ENCODE results near the gene DRG2. TPM values are rescaled to one million over a fixed set of nuclear protein-coding genes. Genes with fewer than 3 reads are reported as not detected.

DRG2 gene
- polyA plus RNA-seq, 1 donor from 2014 or later, result 40.6 TPM

DNA sequence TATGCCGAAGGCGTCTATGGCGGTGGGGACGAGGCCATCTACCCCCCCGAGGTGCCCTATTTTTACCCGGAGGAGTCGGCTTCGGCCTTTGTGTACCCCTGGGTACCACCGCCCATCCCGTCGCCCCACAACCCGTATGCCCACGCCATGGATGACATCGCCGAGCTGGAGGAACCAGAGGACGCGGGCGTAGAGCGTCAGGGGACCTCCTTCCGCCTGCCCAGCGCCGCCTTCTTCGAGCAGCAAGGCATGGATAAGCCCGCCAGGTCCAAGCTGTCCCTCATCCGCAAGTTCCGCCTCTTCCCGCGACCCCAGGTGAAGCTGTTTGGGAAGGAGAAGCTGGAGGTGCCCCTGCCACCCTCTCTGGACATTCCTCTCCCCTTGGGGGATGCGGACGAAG is 32.2 kb downstream of the DRG2 start:
- H4K20me1 ChIP-seq (ENCODE audit: insufficient read depth), result no peaks in the 10 kb centered on the region

GRCh38 chr17:18120461-18121017 is 32.8 kb downstream of the DRG2 start:
- H3K9ac ChIP-seq (ENCODE audit: low read length), result no peak overlapping the region
- H3K4me3 ChIP-seq (ENCODE audit: low read length), result no peak overlapping the region
- TF ChIP-seq REST (IDR thresholded peaks at IDR 0.05; ENCODE audit: borderline replicate concordance) (no peak), SMC3 (conservative IDR thresholded peaks at IDR 0.05; ENCODE audit: poor library complexity) (no peak), RAD21 (conservative IDR thresholded peaks at IDR 0.05) (no peak), EZH2 (IDR thresholded peaks at IDR 0.05; ENCODE audit: borderline replicate concordance, insufficient read depth, low read length, poor library complexity, severe bottlenecking) (no peak), POLR2AphosphoS5 (IDR thresholded peaks at IDR 0.05) (no peak), MXI1 (conservative IDR thresholded peaks at IDR 0.05; ENCODE audit: poor library complexity, severe bottlenecking) (no peak), EP300 (conservative IDR thresholded peaks at IDR 0.05; ENCODE audit: poor library complexity, severe bottlenecking) (no peak), TAF1 (IDR thresholded peaks at IDR 0.05; ENCODE audit: low read depth) (no peak)

More for the DNA sequence above, 32.2 kb downstream of the DRG2 start:
- Histone ChIP-seq H3K36me3 (ENCODE audit: insufficient read depth, low read length) (no peaks in the 10 kb centered on the region), H3K4me3 (ENCODE audit: low read length) (no peak overlapping the region), H3F3A (ENCODE audit: insufficient read depth, low read length, poor library complexity, severe bottlenecking) (no peaks in the 10 kb centered on the region), H3K27me3 (ENCODE audit: insufficient read depth, low read depth, low read length) (no peaks in the 10 kb centered on the region), H3K4me2 (ENCODE audit: low read length) (no peak overlapping the region), H3K27ac (ENCODE audit: low read length) (no peak overlapping the region), H2AFZ (ENCODE audit: low read depth, low read length) (no peak overlapping the region), H3K9ac (ENCODE audit: low read length) (no peak overlapping the region), H3K79me2 (replicated peaks; ENCODE audit: insufficient read depth, low read length) (no peaks in the 10 kb centered on the region), H3K9me3 (ENCODE audit: low read length) (peaks cover 6% of the 10 kb centered on the region), H3K9me2 (ENCODE audit: insufficient read depth, low read length) (no peaks in the 10 kb centered on the region)
- TF ChIP-seq TAF1 (IDR thresholded peaks at IDR 0.05; ENCODE audit: low read depth) (no peak), MXI1 (conservative IDR thresholded peaks at IDR 0.05; ENCODE audit: poor library complexity, severe bottlenecking) (no peak), REST (IDR thresholded peaks at IDR 0.05; ENCODE audit: borderline replicate concordance) (no peak), EP300 (conservative IDR thresholded peaks at IDR 0.05; ENCODE audit: poor library complexity, severe bottlenecking) (no peak), RAD21 (conservative IDR thresholded peaks at IDR 0.05) (no peak), SMC3 (conservative IDR thresholded peaks at IDR 0.05; ENCODE audit: poor library complexity) (no peak), EZH2 (IDR thresholded peaks at IDR 0.05; ENCODE audit: borderline replicate concordance, insufficient read depth, low read length, poor library complexity, severe bottlenecking) (no peak), POLR2AphosphoS5 (IDR thresholded peaks at IDR 0.05) (no peak)
- TF ChIP-seq, protein P1, sequence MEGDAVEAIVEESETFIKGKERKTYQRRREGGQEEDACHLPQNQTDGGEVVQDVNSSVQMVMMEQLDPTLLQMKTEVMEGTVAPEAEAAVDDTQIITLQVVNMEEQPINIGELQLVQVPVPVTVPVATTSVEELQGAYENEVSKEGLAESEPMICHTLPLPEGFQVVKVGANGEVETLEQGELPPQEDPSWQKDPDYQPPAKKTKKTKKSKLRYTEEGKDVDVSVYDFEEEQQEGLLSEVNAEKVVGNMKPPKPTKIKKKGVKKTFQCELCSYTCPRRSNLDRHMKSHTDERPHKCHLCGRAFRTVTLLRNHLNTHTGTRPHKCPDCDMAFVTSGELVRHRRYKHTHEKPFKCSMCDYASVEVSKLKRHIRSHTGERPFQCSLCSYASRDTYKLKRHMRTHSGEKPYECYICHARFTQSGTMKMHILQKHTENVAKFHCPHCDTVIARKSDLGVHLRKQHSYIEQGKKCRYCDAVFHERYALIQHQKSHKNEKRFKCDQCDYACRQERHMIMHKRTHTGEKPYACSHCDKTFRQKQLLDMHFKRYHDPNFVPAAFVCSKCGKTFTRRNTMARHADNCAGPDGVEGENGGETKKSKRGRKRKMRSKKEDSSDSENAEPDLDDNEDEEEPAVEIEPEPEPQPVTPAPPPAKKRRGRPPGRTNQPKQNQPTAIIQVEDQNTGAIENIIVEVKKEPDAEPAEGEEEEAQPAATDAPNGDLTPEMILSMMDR (IDR thresholded peaks at IDR 0.05; ENCODE audit: poor library complexity, severe bottlenecking), result no peak

More at GRCh38 chr17:18120461-18121017, 32.8 kb downstream of the DRG2 start:
- Histone ChIP-seq H3K27ac (ENCODE audit: low read length) (no peak overlapping the region), H3K27me3 (ENCODE audit: insufficient read depth, low read depth, low read length) (no peaks in the 10 kb centered on the region), H3K9me3 (ENCODE audit: low read length) (peaks cover 6% of the 10 kb centered on the region), H3K79me2 (replicated peaks; ENCODE audit: insufficient read depth, low read length) (no peaks in the 10 kb centered on the region), H3K36me3 (ENCODE audit: insufficient read depth, low read length) (no peaks in the 10 kb centered on the region), H3K4me2 (ENCODE audit: low read length) (no peak overlapping the region), H4K20me1 (ENCODE audit: insufficient read depth) (no peaks in the 10 kb centered on the region), H2AFZ (ENCODE audit: low read depth, low read length) (no peak overlapping the region), H3K9me2 (ENCODE audit: insufficient read depth, low read length) (no peaks in the 10 kb centered on the region), H3F3A (ENCODE audit: insufficient read depth, low read length, poor library complexity, severe bottlenecking) (no peaks in the 10 kb centered on the region)

Measured in neural cell (in vitro differentiated cells).